Right cardiac atrium (tissue), 5 donors: ENCODE results near the gene KCNQ5. TPM values are rescaled to one million over a fixed set of nuclear protein-coding genes. Genes with fewer than 3 reads are reported as not detected.

Experiments
- ATAC-seq, 2 donors: fragments of 200-7000 bp; cut with Tn5 transposase; one replicate each; pipeline versions ENCODE4 v1.8.0 to v1.9.1; 2020; ENCODE audit warnings: moderate library complexity in 2 of 2, mild to moderate bottlenecking in 1 of 2
- DNase-seq, 3 donors: peaks; one replicate each; pipeline ENCODE4 v3.0.0-alpha.2; 2020
- H3K27ac ChIP-seq: one replicate; pipeline ENCODE4 v1.5.1; 2013; ENCODE audit warnings: mild to moderate bottlenecking, low read length, control low read depth, moderate library complexity
- H3K27me3 ChIP-seq: one replicate; pipeline ENCODE4 v1.6.1; 2013; ENCODE audit not compliant: control insufficient read depth, insufficient read depth
- H3K4me1 ChIP-seq: one replicate; pipeline ENCODE4 v1.6.1; 2013; ENCODE audit warnings: low read length; ENCODE audit not compliant: control insufficient read depth, insufficient read depth
- H3K4me3 ChIP-seq: one replicate; pipeline ENCODE4 v1.5.1; 2013; ENCODE audit warnings: low read length, control low read depth
- H3K9me3 ChIP-seq: one replicate; pipeline ENCODE4 v1.6.1; 2013; ENCODE audit warnings: low read length; ENCODE audit not compliant: control insufficient read depth
- WGBS: extraction: QIAGEN DNeasy Blood & Tissue Kit; methylation state at CpG from one replicate; pipeline ENCODE4 v1.1.7; 2013; 5-methylcytosine and 5-hydroxymethylcytosine counted together
- intact Hi-C, 4 donors: fragments of 100-400 bp; cut with DNase I; formaldehyde crosslinking; loops; one replicate each; pipeline versions ENCODE4 v1.11.0 to v1.14.0; 2022 to 2023
- polyA plus RNA-seq: library from polyadenylated mRNA; stranded (reverse); fragments of 200-250 nt; gene quantifications from one replicate; pipeline ENCODE4 v1.2.3, GENCODE V29; 2013
- total RNA-seq, 4 donors: library from RNA; stranded (reverse); fragmentation: NEBNext Ultra II Directional; extraction: Animal tissue kit (Norgen Biotek cat#: 25700); gene quantifications; one replicate each; pipeline ENCODE4 v1.2.1, GENCODE V29; 2021
- donor health status: healthy with polysubstance abuse.
- donor health status: DM: no; HTN: yes; CAD: no.
- donor health status: DM: no; HTN: no; CAD: no.
- donor health status: DM: no; HTN: yes; CAD: no; lungs with severe emphysema.
- donor health status: DM: yes; HTN: yes; CAD: no.

The KCNQ5 gene
- total and polyA plus RNA-seq, 5 donors, result 0.20 to 0.68 (median 0.36) TPM; not detected in 1

GRCh38 chr6:73129653-73130443, 508.0 kb downstream of the KCNQ5 start:
- 21% methylated on average over 14 of the region's 14 CpGs for WGBS
- intact Hi-C loops, result loop anchor here (5.0 to 10.0 kb wide), 2 partner anchors 505 to 513 kb away; partner anchors contain the start of gene KCNQ5 (in 2 of the 4)
- ATAC-seq, result peak; percentile 82 to 90

GRCh38 chr6:73131706-73132105, 509.8 kb downstream of the KCNQ5 start:
- WGBS, result 68% methylated on average over 4 of the region's 4 CpGs
- ATAC-seq, result no peak
- intact Hi-C loops, result loop anchor here in 2 of 4 donors (5.0 to 10.0 kb wide), 2 partner anchors 507 to 514 kb away; partner anchors contain the start of gene KCNQ5 (in 1 of the 2)
- no peaks in the 10 kb centered on the region for H3K27me3 ChIP-seq
- H3K9me3 ChIP-seq, result no peaks in the 10 kb centered on the region
- no peak overlapping the region for H3K27ac ChIP-seq
- H3K4me1 ChIP-seq, result no peaks in the 10 kb centered on the region
- no peak overlapping the region for H3K4me3 ChIP-seq
- DNase-seq, result no peak

More at GRCh38 chr6:73129653-73130443, 508.0 kb downstream of the KCNQ5 start:
- DNase-seq, result peak; percentile 83 to 93 (median 88)
- no peaks in the 10 kb centered on the region for H3K27me3 ChIP-seq
- no peak overlapping the region for H3K27ac ChIP-seq
- no peaks in the 10 kb centered on the region for H3K4me1 ChIP-seq
- H3K4me3 ChIP-seq, result no peak overlapping the region
- no peaks in the 10 kb centered on the region for H3K9me3 ChIP-seq

GRCh38 chr6:73134588-73134987, 512.7 kb downstream of the KCNQ5 start:
- ATAC-seq (no peak), DNase-seq (peak in 2 of 3 donors; percentile 16 to 40)
- Histone ChIP-seq H3K27ac (no peak overlapping the region), H3K4me1 (no peaks in the 10 kb centered on the region), H3K9me3 (no peaks in the 10 kb centered on the region), H3K4me3 (no peak overlapping the region), H3K27me3 (no peaks in the 10 kb centered on the region)
- 66% methylated on average over 11 of the region's 11 CpGs for WGBS
- intact Hi-C loops, result loop anchor here in 2 of 4 donors (5.0 to 10.0 kb wide), 2 partner anchors 510 to 517 kb away; partner anchors contain the start of gene KCNQ5 (in 1 of the 2)

- Histone ChIP-seq H3K9me3 (no peaks in the 10 kb centered on the region), H3K27me3 (no peaks in the 10 kb centered on the region), H3K4me3 (no peak overlapping the region), H3K27ac (no peak overlapping the region), H3K4me1 (no peaks in the 10 kb centered on the region)
- no peak for DNase-seq
- 78% methylated on average over 3 of the region's 3 CpGs for WGBS
- intact Hi-C loops, result loop anchor here in 1 of 4 donors (10.0 kb wide), 1 partner anchor 515 kb away; the partner anchor contains the start of gene KCNQ5
- ATAC-seq, result no peak
These were observed 518.0 kb downstream of the KCNQ5 start for GRCh38 chr6:73139681-73140383.

GRCh38 chr6:73143551-73143950, 521.7 kb downstream of the KCNQ5 start:
- 83% methylated on average over 4 of the region's 4 CpGs for WGBS
- no peaks in the 10 kb centered on the region for H3K4me1 ChIP-seq
- intact Hi-C loops, result no loop called here
- DNase-seq (no peak), ATAC-seq (no peak)
- no peaks in the 10 kb centered on the region for H3K27me3 ChIP-seq
- no peak overlapping the region for H3K27ac ChIP-seq
- no peaks in the 10 kb centered on the region for H3K9me3 ChIP-seq
- H3K4me3 ChIP-seq, result no peak overlapping the region

GRCh38 chr6:73144516-73144915, 522.7 kb downstream of the KCNQ5 start:
- H3K27ac ChIP-seq, result no peak overlapping the region
- H3K27me3 ChIP-seq, result no peaks in the 10 kb centered on the region
- DNase-seq (no peak), ATAC-seq (no peak)
- intact Hi-C loops, result no loop called here
- H3K9me3 ChIP-seq, result no peaks in the 10 kb centered on the region
- H3K4me1 ChIP-seq, result no peaks in the 10 kb centered on the region
- H3K4me3 ChIP-seq, result no peak overlapping the region

- WGBS, result 89% methylated on average over 6 of the region's 6 CpGs
- DNase-seq, result no peak
- Histone ChIP-seq H3K4me1 (no peaks in the 10 kb centered on the region), H3K4me3 (no peak overlapping the region), H3K9me3 (no peaks in the 10 kb centered on the region), H3K27me3 (no peaks in the 10 kb centered on the region), H3K27ac (no peak overlapping the region)
- intact Hi-C loops, result no loop called here
- ATAC-seq, result no peak
These were observed 523.8 kb downstream of the KCNQ5 start for GRCh38 chr6:73145690-73146089.

GRCh38 chr6:73151732-73152131, 529.9 kb downstream of the KCNQ5 start:
- no peak overlapping the region for H3K4me3 ChIP-seq
- H3K4me1 ChIP-seq, result no peaks in the 10 kb centered on the region
- DNase-seq (no peak), ATAC-seq (no peak)
- intact Hi-C loops, result no loop called here
- 57% methylated on average over 3 of the region's 3 CpGs for WGBS
- no peak overlapping the region for H3K27ac ChIP-seq
- no peaks in the 10 kb centered on the region for H3K27me3 ChIP-seq
- H3K9me3 ChIP-seq, result no peaks in the 10 kb centered on the region

GRCh38 chr6:73152556-73152955, 530.7 kb downstream of the KCNQ5 start:
- no peaks in the 10 kb centered on the region for H3K27me3 ChIP-seq
- H3K9me3 ChIP-seq, result no peaks in the 10 kb centered on the region
- H3K27ac ChIP-seq, result no peak overlapping the region
- WGBS, result 92% methylated on average over 2 of the region's 2 CpGs
- no peak overlapping the region for H3K4me3 ChIP-seq
- DNase-seq (no peak), ATAC-seq (no peak)
- H3K4me1 ChIP-seq, result no peaks in the 10 kb centered on the region
- intact Hi-C loops, result no loop called here

- no peaks in the 10 kb centered on the region for H3K27me3 ChIP-seq
- H3K9me3 ChIP-seq, result no peaks in the 10 kb centered on the region
- H3K27ac ChIP-seq, result no peak overlapping the region
- no peak for DNase-seq
- intact Hi-C loops, result no loop called here
- ATAC-seq, result no peak
- H3K4me1 ChIP-seq, result no peaks in the 10 kb centered on the region
- H3K4me3 ChIP-seq, result no peak overlapping the region
- WGBS, result 69% methylated on average over 2 of the region's 2 CpGs
These were observed 531.3 kb downstream of the KCNQ5 start for GRCh38 chr6:73152966-73153757.
